ENCODE measurements around the gene CHCHD5. TPM values are rescaled to one million over a fixed set of nuclear protein-coding genes. Genes with fewer than 3 reads are reported as not detected.

Gene CHCHD5
- total RNA-seq, 1 donor from 2014 or later = 12.9 TPM

GRCh38 chr2:112540906-112541305 is 43.5 kb upstream of the CHCHD5 start:
- Mint-ChIP-seq H3K4me3 (no peak overlapping the region), H3K9me3 (no peaks in the 10 kb centered on the region), H3K27ac (no peak overlapping the region), H3K36me3 (no peaks in the 10 kb centered on the region), H3K27me3 (ENCODE audit: insufficient read depth, low read depth) (peaks cover 3% of the 10 kb centered on the region), H3K4me1 (peaks cover 6% of the 10 kb centered on the region)
- H3K4me3 ChIP-seq = peak overlapping the region; percentile 69
- H3K36me3 ChIP-seq = no peaks in the 10 kb centered on the region
- H3F3A ChIP-seq (ENCODE audit: low read depth) = no peaks in the 10 kb centered on the region
- H3K9ac ChIP-seq = no peak overlapping the region
- H3K79me2 ChIP-seq (ENCODE audit: low read depth) = peaks cover 36% of the 10 kb centered on the region
- H3K27me3 ChIP-seq = no peaks in the 10 kb centered on the region
- peaks cover 21% of the 10 kb centered on the region for H4K20me1 ChIP-seq (ENCODE audit: low read depth)
- DNase-seq (ENCODE audit: low spot score) = no peak
- peak overlapping the region; percentile 97 for H2AFZ ChIP-seq (replicated peaks)
- H3K4me2 ChIP-seq = peak overlapping the region; percentile 95
- H3K9me3 ChIP-seq (ENCODE audit: low read depth) = no peaks in the 10 kb centered on the region
- H3K4me1 ChIP-seq = peaks cover 8% of the 10 kb centered on the region
- TF ChIP-seq EZH2phosphoT487 (IDR thresholded peaks at IDR 0.05) (no peak), EZH2 (IDR thresholded peaks at IDR 0.05) (no peak), CTCF (IDR thresholded peaks at IDR 0.05) (no peak)
- no peak overlapping the region for H3K27ac ChIP-seq

GRCh38 chr2:112541315-112542122 is 42.9 kb upstream of the CHCHD5 start:
- peaks cover 21% of the 10 kb centered on the region for H4K20me1 ChIP-seq (ENCODE audit: low read depth)
- Mint-ChIP-seq H3K36me3 (no peaks in the 10 kb centered on the region), H3K27ac (peak overlapping the region; percentile 99), H3K4me3 (no peak overlapping the region), H3K9me3 (no peaks in the 10 kb centered on the region), H3K27me3 (ENCODE audit: insufficient read depth, low read depth) (peaks cover 3% of the 10 kb centered on the region), H3K4me1 (peaks cover 6% of the 10 kb centered on the region)
- H3K79me2 ChIP-seq (ENCODE audit: low read depth) = peaks cover 40% of the 10 kb centered on the region
- no peaks in the 10 kb centered on the region for H3K9me3 ChIP-seq (ENCODE audit: low read depth)
- no peaks in the 10 kb centered on the region for H3K27me3 ChIP-seq
- H2AFZ ChIP-seq (replicated peaks) = peak overlapping the region; percentile 97
- H3K4me2 ChIP-seq = peak overlapping the region; percentile 95
- H3K4me3 ChIP-seq = peak overlapping the region; percentile 69
- no peaks in the 10 kb centered on the region for H3F3A ChIP-seq (ENCODE audit: low read depth)
- H3K27ac ChIP-seq = peak overlapping the region; percentile 87
- peaks cover 8% of the 10 kb centered on the region for H3K4me1 ChIP-seq
- peak overlapping the region; percentile 68 for H3K9ac ChIP-seq
- H3K36me3 ChIP-seq = no peaks in the 10 kb centered on the region
- DNase-seq (ENCODE audit: low spot score) = peak; percentile 79
- no peak for TF ChIP-seq CTCF (IDR thresholded peaks at IDR 0.05)
- TF ChIP-seq EZH2 (IDR thresholded peaks at IDR 0.05) = no peak
- TF ChIP-seq EZH2phosphoT487 (IDR thresholded peaks at IDR 0.05) = no peak

GRCh38 chr2:112542123-112542983 is 42.1 kb upstream of the CHCHD5 start, which contains the start of gene POLR1B:
Gene POLR1B (plus strand): TSS chr2:112542465. CDS start chr2:112542495, 30 bp downstream.
- Mint-ChIP-seq H3K4me3 (no peak within 1 kb of the TSS), H3K9me3 (no peaks in the 10 kb centered on the region), H3K36me3 (peaks cover 5% of the 10 kb centered on the region), H3K27me3 (ENCODE audit: insufficient read depth, low read depth) (peaks cover 3% of the 10 kb centered on the region), H3K4me1 (peaks cover 6% of the 10 kb centered on the region), H3K27ac (peak within 1 kb of the TSS; percentile 99)
- Histone ChIP-seq H4K20me1 (ENCODE audit: low read depth) (peaks cover 21% of the 10 kb centered on the region), H3F3A (ENCODE audit: low read depth) (no peaks in the 10 kb centered on the region), H3K9ac (peak within 1 kb of the TSS; percentile 68), H3K4me1 (peaks cover 8% of the 10 kb centered on the region), H2AFZ (replicated peaks) (peak within 1 kb of the TSS; percentile 97), H3K9me3 (ENCODE audit: low read depth) (no peaks in the 10 kb centered on the region), H3K79me2 (ENCODE audit: low read depth) (peaks cover 47% of the 10 kb centered on the region), H3K27me3 (no peaks in the 10 kb centered on the region), H3K4me2 (peak within 1 kb of the TSS; percentile 95), H3K36me3 (no peaks in the 10 kb centered on the region), H3K4me3 (peak within 1 kb of the TSS; percentile 69), H3K27ac (peak within 1 kb of the TSS; percentile 87)
- DNase-seq (ENCODE audit: low spot score) = peak; percentile 92
- TF ChIP-seq CTCF (IDR thresholded peaks at IDR 0.05) = no peak
- TF ChIP-seq EZH2 (IDR thresholded peaks at IDR 0.05) = no peak
- no peak for TF ChIP-seq EZH2phosphoT487 (IDR thresholded peaks at IDR 0.05)
